Prostate gland (tissue), 2 donors: ENCODE results near the gene DDX39B.
"Not testable (repeated sequence)": the region's sequence is repeated elsewhere in the genome, so short reads cannot be mapped to it uniquely, and the experiment has no call there.

Experiments
- CTCF ChIP-seq, 4 experiments: fragments of 200-600 bp in 2 of 4; fragments of 450-650 bp in 2 of 4; sonication (generic) in 2 of 4; IDR thresholded peaks; 1 replicate in 3 of 4; 2 replicates in 1 of 4; pipeline ENCODE4 v1.5.1; 2016 to 2019; ENCODE audit warnings: antibody characterized with exemption in 4 of 4, mild to moderate bottlenecking in 2 of 4, moderate library complexity in 2 of 4
- POLR2A ChIP-seq: fragments of 450-650 bp; IDR thresholded peaks from one replicate; pipeline ENCODE4 v1.6.1; 2016; ENCODE audit warnings: antibody characterized with exemption, mild to moderate bottlenecking

GRCh38 chr6:31487674-31488073 is 54.1 kb downstream of the DDX39B start:
- not testable (repeated sequence) for TF ChIP-seq POLR2A; CTCF (IDR thresholded peaks at IDR 0.05)
